K562 (cell line): Measurements from ENCODE around the gene SLC49A3.

Experiments
- CCAR2 ChIP-seq: fragments of 200-400 bp; formaldehyde crosslinking; IDR thresholded peaks from 2 replicates; pipeline ENCODE4 v1.6.1; 2017; ENCODE audit warnings: mild to moderate bottlenecking, low read depth, low read length
- CTCF ChIP-seq, 3 experiments: IDR thresholded peaks in 2 of 3; conservative IDR thresholded peaks in 1 of 3; 2 replicates each; pipeline ENCODE4 v1.5.1; 2011 to 2012; ENCODE audit warnings: low read length in 3 of 3, mild to moderate bottlenecking in 3 of 3, control low read depth in 2 of 3, improper control_type of control experiment in 1 of 3, inconsistent platforms in 1 of 3, low read depth in 1 of 3, mixed read lengths in 1 of 3, moderate library complexity in 1 of 3; ENCODE audit not compliant: insufficient read depth in 2 of 3
- EP300 ChIP-seq: IDR thresholded peaks from 2 replicates; pipeline ENCODE4 v1.6.1; 2012; ENCODE audit warnings: low read length, improper control_type of control experiment
- NFYB ChIP-seq: IDR thresholded peaks from 2 replicates; pipeline ENCODE4 v1.6.1; 2011; ENCODE audit warnings: mild to moderate bottlenecking, moderate library complexity; ENCODE audit not compliant: insufficient read length; ENCODE audit errors: extremely low read depth
- ZBTB33 ChIP-seq: sonication (generic); formaldehyde crosslinking; IDR thresholded peaks from 2 replicates; pipeline ENCODE4 v1.8.1; 2023; ENCODE audit warnings: mild to moderate bottlenecking, missing genetic modification reagents
- ZFP30 ChIP-seq: fragments of 250-450 bp; sonication (Bioruptor Pico); IDR thresholded peaks from 2 replicates; pipeline ENCODE4 v1.8.0; 2022; ENCODE audit warnings: moderate library complexity, mild to moderate bottlenecking, inconsistent platforms, borderline replicate concordance
- ZHX1 ChIP-seq: fragments of 150-350 bp; conservative IDR thresholded peaks from 2 replicates; pipeline ENCODE4 v1.6.1; 2014; ENCODE audit warnings: low read length
- ZNF263 ChIP-seq: sonication (generic); formaldehyde crosslinking; IDR thresholded peaks from 2 replicates; pipeline ENCODE4 v1.8.0; 2022; ENCODE audit warnings: mild to moderate bottlenecking, missing genetic modification reagents, borderline replicate concordance

- TF ChIP-seq ZNF263 (CRISPR knock-in tag) (no peak), CCAR2 (no peak), NFYB (no peak), ZFP30 (no peak), ZHX1 (no peak), ZBTB33 (CRISPR knock-in tag) (no peak), EP300 (no peak), CTCF (IDR thresholded peaks at IDR 0.05 in 2 of 3, conservative IDR thresholded peaks at IDR 0.05 in 1 of 3; ENCODE audit: insufficient read depth in 2 of 3, low read depth in 1 of 3, low read length in 3 of 3) (no peak)
Measured at GRCh38 chr4:663438-664428, 25.2 kb downstream of the SLC49A3 start.
